ENCODE measurements around the gene BCL7A.

Gene BCL7A

DNA sequence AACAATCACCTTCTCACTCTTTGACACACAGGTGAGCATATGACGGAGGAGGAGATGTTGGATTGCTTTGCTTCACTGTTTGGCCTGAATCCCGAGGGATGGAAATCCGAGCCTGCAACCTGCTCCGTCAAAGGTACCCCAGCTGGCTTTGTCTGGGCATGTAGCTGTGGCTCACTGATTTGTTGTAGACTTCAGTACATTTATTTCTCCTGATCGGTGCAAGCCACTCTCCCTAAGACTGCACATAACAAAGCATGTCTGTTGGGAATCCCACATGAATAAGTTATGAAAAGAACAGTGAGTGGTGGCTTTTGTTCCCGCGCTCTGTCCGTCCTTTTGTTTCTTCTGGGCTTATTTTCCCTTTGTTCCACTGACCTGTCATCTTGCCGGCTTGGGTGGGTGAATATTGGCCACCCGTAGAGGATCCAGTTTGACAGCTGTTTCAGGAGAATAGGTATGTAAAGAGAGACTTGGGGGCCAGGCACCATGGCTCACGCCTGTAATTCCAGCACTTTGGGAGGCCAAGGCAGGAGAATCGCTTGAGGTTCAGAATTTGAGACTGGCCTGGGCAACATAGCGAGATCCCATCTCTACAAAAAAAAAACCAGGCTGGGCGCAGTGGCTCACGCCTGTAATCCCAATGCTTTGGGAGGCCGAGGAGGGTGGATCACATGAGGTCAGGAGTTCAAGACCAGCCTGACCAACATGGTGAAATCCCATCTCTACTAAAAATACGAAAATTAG, 20.0 kb upstream of the BCL7A start:
- no peak for DNase-seq (ENCODE audit: low read depth)

DNA sequence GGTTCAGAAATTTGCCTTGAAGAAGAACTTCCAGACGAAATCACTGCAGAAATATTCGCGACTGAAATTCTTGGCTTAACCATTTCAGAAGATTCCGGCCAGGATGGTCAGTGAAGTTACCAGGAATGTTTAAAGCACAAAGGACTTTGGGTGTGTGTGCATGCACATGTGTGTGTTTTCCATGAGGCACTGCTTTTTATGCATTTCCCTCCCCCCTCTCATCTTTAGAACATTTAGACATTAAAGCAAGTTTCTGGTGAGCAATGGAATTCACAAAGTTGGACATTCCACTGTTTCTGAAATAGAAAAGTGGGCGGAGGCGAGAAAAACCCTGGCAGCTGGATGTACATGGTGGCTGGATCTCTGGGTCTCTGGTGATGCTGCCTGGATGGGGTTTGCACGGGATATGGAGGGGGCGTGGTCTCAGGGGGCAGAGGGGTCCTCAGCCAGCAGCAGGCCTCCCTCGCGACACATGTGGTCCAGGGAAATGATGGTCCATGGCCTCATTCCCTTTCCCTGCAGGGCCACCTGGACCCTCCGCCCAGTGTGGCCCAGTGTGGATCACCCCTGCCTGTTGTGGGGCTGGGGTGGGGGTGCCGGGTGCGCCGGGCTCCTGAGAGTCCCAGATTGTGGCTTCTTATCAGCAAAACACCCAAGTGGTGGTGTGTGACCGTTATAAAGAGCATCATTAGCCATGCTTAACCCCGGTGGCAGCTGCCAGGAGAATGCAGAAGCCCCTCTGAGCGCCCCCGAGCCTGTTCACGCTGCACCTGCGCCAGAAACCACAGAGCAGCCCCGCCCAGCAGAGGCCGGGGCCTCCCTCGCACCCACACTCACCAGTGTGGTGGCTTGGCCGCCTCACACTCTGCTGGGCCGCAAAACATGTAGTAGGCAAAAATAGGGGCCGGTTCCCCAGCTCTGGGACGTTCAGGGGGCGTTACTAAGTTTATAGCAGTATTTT, 17.8 kb upstream of the BCL7A start:
- DNase-seq (ENCODE audit: low read depth), result no peak

DNA sequence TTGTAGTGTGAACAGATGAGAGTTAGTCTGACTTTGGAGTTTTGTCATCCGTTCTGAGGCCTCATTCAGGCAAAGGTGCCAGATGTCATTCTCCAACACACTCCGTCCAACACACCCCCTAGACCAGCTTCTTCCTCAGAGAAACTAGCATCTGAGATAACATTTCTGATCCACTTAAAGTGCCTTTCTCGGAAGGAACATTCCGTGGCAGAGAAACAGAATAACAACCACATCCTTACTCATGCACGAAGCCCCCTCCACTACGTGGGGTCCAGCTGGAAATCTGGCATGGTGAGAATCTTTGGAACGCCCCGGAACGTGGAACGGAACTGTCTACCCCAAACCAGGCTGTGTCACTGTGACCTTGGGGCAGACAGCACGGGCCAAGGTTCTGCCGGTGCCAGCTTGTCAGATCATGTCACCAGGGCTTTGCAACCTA, 17.0 kb upstream of the BCL7A start:
- DNase-seq (ENCODE audit: low read depth), result no peak

DNA sequence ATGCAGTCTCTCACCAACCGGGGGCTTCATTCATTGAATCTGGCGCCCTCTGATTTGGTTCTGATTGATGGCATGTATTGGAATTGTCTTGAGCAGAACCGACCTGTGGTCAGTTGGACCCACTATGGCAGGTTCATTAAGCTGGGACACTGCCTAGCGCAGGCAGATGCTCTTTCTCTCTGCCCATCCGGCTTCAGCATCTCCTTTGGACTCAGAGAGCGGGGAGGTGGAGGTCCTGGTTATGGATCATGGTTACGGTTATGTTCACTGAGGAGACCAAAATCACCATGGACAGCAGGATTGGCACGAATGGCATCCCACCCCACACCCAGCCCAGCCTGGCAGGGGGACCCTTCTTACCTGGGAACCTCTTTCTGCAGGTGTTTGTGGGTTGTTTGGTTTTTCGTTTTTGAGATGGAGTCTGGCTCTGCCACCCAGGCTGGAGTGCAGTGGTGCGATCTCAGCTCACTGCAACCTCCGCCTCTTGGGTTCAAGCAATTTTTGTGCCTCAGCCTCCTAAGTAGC, 16.4 kb upstream of the BCL7A start:
- DNase-seq (ENCODE audit: low read depth), result no peak

DNA sequence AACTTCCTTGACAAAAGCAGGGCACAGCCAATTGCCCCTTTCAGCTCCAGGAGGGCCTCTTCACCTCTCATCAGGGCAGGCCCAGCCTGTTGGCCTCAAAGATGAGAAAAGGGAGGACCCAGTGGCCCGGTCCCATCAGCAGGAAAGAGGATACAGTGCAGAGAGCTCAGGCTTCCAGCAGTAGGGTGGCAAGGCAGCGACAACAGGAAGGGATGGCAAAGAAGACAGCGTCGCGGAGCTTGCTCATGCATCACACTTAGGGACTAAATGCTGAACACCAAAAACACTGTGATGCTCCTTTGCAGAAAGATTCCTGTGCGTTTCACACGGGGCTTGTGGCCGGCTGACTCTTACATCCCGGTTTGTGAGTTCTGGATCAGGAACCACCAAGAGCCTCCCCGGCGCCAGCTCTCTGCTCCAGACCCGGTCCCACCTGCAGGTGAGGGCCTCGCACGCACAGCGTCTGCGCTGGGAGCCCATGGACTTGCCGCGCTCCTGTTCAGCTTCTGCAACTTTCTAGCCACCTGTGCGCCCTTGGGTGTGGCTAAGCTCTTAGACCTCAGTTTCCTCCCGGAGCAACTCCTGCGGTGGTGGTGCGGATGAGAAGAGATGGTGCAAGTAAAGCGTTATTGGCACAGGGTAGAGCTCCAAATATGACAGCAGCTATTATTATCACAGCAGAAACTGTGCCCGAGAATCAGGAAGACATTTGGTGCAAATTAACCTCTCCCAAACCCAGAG, 15.3 kb upstream of the BCL7A start:
- no peak for DNase-seq (ENCODE audit: low read depth)

DNA sequence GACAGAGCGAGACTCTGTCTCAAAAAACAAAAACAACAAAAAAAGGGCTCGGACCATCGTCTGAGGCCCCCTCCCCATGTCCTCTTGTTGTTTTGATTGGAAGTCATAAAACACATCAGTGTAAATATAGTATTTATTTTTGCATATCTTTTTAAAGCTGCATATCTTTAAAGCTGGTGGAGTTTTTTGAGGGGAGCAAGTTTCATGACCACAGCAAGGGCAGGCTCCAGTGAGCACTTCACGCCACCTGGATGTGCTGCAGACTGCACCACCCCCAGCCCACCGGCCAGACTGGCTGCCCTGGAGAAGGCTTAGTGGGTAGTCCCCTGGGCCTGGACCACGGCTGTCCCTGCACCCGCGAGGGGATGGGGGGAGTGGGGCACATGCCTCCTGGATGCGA, 11.9 kb upstream of the BCL7A start:
- no peak for DNase-seq (ENCODE audit: low read depth)

DNA sequence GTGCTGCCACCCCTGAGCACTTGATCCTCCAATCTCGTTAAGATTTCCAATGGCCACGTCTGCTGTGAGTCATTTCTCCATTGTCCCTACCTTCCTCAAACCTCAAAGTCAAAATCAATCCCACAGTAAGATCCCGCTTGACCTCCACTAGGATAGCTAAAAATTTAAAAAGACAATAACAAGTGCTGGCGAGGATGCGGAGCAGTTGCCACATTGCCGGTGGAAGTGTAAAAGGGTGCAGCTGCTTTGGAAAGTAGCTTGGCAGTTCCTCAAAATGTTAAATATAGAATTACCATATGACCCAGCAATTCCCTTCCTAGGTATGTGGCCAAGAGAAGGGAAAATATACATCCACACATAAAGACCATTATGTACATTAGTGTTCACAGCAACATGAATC, 9.5 kb upstream of the BCL7A start:
- DNase-seq (ENCODE audit: low read depth), result no peak

DNA sequence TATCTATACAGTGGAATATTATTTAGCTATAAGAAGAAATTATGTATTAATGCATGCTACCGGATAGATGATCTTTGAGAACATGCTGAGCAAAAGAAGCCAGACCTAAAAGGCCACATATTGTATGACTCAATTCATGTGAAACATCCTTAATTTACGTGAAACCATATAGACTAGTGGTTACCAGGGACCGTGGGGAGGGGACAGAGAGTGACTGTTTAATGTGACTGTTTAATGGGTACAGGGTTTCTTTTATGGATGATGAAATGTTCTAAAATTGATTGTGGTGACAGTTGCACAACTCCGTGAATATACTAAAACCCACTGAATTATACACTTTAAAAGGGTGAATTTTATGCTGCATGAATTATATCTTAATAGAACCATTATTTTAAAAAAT, 8.5 kb upstream of the BCL7A start:
- no peak for DNase-seq (ENCODE audit: low read depth)

DNA sequence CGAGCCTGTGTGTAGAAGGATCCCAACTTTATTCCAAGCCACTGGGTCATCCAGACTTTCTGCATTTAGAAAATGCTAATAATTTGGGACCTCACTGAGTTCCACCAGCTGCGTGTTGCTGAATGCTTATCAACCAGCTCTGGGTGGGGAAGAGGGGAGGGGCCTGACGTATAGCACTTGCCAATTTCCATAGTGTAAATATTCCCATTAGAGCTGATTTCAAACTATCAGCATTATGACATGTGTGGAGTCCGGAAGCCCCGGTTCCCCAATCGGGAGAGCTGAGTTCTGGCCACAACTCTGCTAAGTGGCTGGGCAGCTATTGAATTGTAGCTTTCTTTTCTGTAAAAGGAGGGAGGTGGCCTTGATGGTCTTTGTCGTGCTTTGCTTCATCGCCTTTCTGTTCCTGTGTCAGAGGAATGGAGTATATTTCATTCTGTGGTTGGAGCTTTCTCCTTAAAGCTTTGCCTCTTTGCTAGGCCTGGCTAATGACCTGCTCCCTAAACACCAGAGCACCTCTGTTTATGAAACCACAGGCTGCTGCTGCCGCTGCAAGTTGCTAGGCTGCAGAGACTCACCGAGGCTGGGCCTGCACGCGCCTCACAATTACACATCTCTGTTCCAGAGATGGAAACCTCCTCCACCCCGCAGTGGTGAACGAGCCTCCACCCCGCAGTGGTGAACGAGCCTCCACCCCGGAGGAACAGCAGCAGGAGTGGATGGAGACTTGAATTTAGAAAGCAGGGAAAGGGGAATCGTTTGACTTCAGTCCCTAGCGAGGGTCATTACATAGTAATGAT, 7.7 kb upstream of the BCL7A start:
- no peak for DNase-seq (ENCODE audit: low read depth)

DNA sequence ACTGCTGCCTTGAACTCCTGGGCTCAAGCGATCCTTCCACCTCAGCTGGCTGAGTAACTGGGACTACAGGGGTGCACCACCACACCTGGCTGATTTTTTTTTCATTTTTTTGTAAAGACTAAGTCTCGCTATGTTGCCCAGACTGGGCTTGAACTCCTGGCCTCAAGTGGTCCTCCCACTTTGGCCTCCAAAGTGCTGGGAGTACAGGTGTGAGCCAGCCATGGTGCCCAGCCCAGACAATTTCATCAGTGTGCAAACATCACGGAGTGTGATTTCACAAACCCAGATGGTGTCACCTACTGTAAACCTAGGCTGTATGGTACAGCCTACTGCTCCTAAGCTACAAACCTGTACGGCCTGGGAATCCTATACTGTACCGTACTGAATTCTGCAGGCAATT, 6.9 kb upstream of the BCL7A start:
- no peak for DNase-seq (ENCODE audit: low read depth)

DNA sequence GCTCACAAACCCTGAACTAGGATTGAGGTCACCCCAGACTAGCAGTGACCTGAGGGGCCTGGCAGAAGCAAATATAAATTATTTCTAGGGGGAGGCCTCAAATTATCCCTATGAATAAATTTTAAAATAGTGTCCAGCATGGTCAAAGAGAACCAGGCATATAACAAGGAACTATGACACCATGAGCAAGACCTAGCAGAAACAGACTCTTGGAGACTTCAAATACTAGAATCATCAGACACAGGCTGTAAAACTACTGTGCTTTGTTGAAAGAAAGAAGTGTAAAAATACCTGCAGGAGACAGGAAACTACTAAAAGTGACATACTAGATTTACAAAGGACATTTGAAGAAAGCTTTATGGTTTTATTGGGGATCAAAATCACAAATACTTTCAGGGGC, 3.2 kb upstream of the BCL7A start:
- DNase-seq (ENCODE audit: low read depth), result no peak

DNA sequence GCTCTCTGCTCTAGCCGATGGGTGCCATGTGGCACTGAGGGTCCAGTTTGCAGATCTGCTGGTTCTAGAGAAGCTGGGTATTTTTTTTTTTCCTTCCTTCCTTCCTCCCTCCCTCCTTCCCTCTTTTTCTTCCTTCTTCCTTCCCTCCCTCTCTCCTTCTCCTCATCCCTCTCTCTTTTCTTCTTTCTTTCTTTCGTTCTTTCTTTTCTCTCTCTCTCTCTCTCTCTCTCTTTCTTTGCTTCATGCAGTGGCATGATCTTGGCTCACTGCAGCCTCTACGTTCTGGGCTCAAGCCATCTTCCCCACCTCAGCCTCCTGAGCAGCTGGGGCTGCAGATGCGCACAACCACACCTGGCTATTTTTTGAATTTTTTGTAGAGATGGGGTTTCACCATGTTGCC, 2.7 kb upstream of the BCL7A start:
- DNase-seq (ENCODE audit: low read depth), result no peak

DNA sequence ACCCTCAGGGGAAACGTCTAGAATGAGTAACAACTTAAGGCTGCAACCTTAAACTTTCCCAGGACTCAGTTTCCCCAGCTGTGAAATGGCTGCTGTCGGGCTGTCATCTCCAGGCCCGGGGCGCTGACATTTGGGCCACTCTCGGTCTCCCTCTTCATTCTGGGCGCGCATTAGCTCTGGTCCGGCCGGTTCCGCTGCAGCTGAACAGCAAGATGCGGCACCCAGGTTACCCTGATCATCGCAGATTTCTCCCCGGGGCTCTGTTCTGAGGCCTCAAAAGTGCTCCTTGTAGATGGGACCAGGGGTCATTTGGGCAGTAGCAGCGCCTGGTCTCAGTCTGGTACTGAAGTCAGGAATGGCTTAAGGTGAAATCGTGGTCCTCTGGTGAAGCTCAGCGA, 890 bp upstream of the BCL7A start:
- DNase-seq (ENCODE audit: low read depth), result no peak

DNA sequence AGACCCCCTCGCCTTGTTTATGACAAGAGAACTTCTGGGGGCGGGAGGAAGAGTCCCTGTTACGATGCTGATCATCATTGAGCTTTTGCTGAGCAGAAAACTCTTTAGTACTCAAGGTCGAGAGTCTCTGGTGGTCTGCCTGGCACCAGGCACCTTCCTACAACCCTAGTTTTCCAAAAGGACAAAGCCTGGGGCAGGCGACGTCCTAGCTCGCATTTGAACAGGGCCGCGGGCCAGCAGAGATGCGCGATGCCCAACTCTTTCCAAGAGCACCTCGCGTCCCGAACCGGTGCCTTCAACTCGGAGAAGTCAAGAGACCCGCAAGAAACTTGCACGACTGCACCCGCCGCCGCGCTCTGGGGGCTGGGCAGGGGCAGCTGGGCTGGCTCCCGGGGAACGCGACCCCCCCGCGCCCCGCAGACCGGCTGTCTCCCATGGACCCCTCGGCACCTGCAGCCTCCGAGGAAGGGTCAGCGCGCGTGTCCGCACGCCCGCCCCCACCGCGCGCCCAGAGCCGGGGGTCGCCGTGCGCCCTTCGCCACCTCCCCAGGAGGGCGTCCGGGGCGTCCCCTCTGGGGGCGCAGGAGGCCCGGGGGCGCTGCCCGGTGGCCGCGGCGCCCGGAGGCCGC, 377 bp upstream of the BCL7A start:
- no peak for DNase-seq (ENCODE audit: low read depth)

DNA sequence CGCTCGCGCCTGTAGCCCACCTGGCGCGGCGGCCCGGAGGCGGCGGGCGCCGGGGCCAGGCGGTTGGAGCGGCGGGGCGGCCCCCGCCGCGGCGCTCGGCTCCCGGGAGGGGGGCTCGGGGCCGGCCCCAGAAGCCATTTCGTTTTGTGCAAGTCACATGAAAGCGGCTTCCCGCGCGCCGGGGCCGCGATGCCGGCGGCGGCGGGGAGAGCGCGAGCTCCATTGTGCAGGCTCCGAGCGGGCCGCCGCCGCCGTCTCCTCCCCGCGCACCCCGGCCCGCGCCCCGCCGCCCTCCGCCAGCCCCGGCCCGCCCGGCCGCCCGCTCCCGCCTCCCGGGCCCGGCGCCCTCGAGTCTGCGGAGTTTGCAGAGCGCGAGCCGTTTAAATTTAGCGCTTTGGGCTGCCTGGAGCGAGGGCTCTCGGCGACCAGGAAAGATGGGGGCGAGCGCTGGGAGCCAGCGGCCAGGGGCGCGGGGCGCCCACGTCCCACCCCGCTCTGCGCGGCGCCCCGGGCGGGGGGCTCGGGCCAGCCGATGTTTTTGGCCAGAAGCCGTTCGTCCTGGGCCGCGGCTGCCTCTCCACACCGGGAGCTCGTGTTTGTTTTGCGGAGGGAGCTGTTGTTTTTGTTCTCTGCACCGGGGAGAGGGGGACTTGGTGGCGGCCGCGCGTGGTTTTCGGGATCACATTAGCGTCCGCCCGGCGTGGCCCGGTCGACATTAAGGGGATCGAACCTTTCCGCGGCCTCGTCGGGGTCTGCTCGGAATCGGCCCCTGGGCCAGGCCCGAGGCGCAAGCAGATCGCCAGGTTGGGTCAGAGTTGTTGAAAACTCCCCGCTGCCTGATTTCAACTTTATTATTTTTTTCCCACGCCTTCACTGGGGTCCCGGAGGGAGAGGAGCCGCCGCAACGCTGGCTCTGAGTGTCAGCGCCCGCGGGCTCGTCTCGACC, 982 bp downstream of the BCL7A start:
- no peak for DNase-seq (ENCODE audit: low read depth)

DNA sequence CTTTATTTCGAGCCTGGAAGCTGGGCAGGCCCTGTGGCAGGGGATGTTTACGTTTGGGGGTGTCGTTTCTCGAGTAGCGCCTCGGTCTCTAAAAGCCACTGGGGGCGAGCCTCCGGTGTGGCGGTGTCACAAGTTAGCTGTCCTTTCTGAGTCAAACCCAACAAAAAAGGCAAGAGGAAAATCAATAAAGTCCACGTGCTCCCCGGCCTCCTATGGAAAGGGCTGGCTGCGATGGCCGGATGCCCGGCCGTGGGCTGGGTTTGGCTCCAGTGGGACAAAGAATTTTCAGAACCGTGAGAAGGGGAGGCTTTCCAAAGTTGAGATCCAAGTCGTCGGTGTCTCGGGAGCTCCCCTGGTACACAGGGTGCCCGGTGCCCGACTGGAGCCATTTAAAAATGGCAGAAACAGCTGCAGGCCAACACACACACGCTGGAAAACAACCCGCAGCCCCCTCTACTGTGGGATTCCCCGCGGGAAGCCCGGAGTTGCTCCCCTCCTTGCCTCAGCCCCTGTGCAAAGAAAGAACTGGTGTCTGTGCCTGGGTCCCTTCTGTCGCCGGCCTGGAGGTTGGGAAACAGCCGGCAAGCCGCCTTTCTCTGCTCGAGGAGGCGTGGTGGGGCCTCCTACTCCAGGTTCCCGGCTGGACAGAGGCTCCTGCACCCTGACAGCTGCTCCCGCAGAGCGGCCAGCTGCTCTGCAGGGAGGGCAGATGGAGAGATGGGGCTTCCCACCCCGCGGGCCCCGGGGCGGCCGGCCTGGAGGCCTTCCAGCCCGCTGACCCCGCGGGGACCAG, 1.9 kb downstream of the BCL7A start:
- no peak for DNase-seq (ENCODE audit: low read depth)

DNA sequence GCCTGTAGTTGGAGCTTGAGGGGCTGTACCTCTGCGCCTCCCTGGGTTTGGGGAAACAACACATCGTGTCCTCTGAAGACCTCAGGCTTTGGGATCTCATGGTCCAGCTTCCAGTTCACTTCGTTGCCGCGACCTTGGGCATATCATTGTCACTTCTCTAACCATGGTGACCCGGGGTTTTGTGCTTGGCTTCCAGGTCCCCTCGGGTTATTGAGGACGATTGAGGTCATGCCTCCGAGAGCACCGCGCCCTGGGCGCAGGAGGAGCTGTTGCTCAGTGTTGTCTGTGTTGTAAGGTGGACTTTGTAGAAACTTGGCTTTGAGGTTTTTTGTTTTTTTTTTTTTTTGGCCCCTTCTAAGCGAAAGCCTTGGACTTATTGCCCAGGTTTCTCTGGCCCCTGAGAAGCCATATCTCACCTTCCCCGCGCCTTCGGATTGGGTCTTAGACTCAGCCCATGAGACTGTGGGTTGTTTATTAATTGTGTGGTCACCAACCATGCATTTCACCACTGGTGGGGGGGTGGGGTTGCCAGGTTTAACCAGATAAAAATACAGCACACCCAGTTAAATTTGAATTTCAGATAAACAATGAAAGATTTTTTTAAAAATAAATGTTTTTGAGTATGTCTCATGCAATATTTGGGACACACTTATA, 2.6 kb downstream of the BCL7A start:
- DNase-seq (ENCODE audit: low read depth), result no peak

DNA sequence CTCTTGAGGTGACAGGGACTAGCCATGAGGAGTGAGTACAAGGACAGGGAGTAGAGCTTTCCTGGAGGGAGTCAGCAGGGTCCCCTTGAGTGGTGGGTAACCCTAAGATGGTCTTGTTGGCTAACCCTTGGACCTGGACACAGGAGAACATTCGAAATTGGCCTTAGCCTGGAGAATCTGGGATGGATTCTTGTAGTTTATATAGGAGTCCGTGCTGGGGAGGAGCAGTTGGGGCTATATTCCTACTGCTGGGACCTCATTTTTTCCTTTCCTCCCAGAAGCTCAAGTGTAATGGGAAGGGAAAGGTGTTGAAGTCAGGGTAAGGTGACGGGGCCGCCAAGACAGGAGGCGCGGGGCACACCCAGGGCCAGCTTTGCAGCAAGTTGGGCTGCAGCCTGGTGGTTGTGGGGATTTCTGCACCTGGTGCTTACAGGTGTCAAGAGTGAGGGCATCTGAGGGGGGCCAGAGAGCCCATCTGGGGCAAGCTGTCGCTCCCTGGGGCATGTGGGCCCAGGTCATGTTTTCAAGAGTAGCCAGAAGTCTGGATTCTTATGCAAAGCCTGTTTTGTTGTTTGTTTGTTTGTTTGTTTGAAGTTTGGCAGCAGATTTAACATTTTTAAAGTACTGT, 5.1 kb downstream of the BCL7A start:
- DNase-seq (ENCODE audit: low read depth), result no peak
